ENCODE measurements around the gene GMFB. TPM values are rescaled to one million over a fixed set of nuclear protein-coding genes. Genes with fewer than 3 reads are reported as not detected.

The GMFB gene
- total RNA-seq, 1 donor from 2014 or later, result 36.8 TPM

DNA sequence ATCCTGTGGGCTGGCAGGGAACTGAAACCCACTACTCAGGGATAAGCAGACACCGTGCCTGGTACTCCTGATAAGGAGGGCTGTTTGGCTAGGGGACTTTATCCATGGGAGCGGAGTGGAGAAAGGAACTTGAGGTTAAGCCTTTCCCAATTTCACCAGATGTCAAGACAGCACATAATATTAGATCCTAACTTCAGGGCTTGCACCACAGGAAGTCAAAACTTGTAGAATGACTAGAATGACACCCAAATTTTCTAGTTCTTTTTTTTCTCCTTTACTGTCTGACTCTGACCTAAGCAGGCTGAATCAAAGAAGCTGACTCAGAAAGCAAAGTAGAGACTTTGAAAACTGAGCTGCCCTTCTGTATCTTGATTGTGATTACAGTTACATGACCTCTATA, 13.8 kb upstream of the GMFB start:
- H3K36me3 Mint-ChIP-seq (ENCODE audit: low read depth), result no peaks in the 10 kb centered on the region
- no peak overlapping the region for H3K4me3 Mint-ChIP-seq (ENCODE audit: unreplicated experiment)
- H3K4me1 Mint-ChIP-seq (ENCODE audit: low read depth), result peaks cover 4% of the 10 kb centered on the region
- peaks cover 2% of the 10 kb centered on the region for H3K27me3 Mint-ChIP-seq (ENCODE audit: low read depth)
- TF ChIP-seq, protein P1, sequence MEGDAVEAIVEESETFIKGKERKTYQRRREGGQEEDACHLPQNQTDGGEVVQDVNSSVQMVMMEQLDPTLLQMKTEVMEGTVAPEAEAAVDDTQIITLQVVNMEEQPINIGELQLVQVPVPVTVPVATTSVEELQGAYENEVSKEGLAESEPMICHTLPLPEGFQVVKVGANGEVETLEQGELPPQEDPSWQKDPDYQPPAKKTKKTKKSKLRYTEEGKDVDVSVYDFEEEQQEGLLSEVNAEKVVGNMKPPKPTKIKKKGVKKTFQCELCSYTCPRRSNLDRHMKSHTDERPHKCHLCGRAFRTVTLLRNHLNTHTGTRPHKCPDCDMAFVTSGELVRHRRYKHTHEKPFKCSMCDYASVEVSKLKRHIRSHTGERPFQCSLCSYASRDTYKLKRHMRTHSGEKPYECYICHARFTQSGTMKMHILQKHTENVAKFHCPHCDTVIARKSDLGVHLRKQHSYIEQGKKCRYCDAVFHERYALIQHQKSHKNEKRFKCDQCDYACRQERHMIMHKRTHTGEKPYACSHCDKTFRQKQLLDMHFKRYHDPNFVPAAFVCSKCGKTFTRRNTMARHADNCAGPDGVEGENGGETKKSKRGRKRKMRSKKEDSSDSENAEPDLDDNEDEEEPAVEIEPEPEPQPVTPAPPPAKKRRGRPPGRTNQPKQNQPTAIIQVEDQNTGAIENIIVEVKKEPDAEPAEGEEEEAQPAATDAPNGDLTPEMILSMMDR (IDR thresholded peaks at IDR 0.05), result no peak
- H3K9me3 Mint-ChIP-seq (ENCODE audit: low read depth), result no peaks in the 10 kb centered on the region
- no peak overlapping the region for H3K27ac Mint-ChIP-seq (ENCODE audit: unreplicated experiment)
- DNase-seq (ENCODE audit: low spot score), result no peak

GRCh38 chr14:54501480-54501879, 12.7 kb upstream of the GMFB start:
- no peak overlapping the region for H3K27ac Mint-ChIP-seq (ENCODE audit: unreplicated experiment)
- TF ChIP-seq, protein P1 (IDR thresholded peaks at IDR 0.05), result no peak
- peaks cover 4% of the 10 kb centered on the region for H3K4me1 Mint-ChIP-seq (ENCODE audit: low read depth)
- no peak for DNase-seq (ENCODE audit: low spot score)
- no peaks in the 10 kb centered on the region for H3K9me3 Mint-ChIP-seq (ENCODE audit: low read depth)
- H3K4me3 Mint-ChIP-seq (ENCODE audit: unreplicated experiment), result no peak overlapping the region
- H3K36me3 Mint-ChIP-seq (ENCODE audit: low read depth), result no peaks in the 10 kb centered on the region
- peaks cover 2% of the 10 kb centered on the region for H3K27me3 Mint-ChIP-seq (ENCODE audit: low read depth)

DNA sequence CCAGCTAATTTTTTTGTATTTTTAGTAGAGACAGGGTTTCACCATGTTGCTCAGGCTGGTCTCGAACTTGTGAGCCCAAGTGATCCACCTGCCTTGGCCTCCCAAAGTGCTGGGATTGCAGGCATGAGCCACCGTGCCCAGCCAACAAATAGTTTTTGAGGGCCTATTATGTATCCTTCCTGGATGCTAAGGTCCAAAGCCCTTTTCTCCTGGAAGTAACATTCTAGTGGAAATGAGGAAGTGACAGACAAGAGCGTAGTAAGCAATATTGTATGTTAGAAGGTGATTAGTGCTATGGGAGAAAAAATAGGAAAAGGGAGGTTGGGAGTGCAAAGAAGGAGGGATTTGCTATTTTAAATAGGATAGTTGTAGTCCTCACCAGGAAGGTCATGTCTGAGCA, 12.0 kb upstream of the GMFB start:
- TF ChIP-seq, protein P1 (IDR thresholded peaks at IDR 0.05), result no peak
- Mint-ChIP-seq H3K4me3 (ENCODE audit: unreplicated experiment) (no peak overlapping the region), H3K27ac (ENCODE audit: unreplicated experiment) (no peak overlapping the region), H3K36me3 (ENCODE audit: low read depth) (no peaks in the 10 kb centered on the region), H3K27me3 (ENCODE audit: low read depth) (peaks cover 2% of the 10 kb centered on the region), H3K4me1 (ENCODE audit: low read depth) (peaks cover 4% of the 10 kb centered on the region), H3K9me3 (ENCODE audit: low read depth) (no peaks in the 10 kb centered on the region)
- DNase-seq (ENCODE audit: low spot score), result no peak

DNA sequence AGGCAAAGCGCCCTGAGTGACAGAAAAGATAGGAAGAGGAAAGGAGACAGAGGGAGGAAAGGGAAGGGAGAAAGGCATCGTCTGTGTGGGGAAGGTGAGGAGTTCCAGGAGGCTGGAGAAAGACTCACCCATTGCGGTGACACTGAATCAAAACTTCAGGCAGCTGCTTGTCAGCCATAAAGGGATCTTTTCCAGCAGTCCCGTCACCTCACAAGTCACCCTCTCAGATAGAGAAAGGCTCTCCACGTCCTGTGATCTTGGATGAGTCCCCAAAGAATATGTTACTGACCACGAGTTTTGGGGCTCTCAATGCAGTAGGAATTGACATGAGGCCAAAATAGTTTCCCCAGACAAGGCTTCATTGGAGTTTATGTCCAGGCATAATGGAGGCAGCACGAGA, 9.8 kb upstream of the GMFB start:
- Mint-ChIP-seq H3K4me1 (ENCODE audit: low read depth) (peaks cover 4% of the 10 kb centered on the region), H3K27me3 (ENCODE audit: low read depth) (peaks cover 2% of the 10 kb centered on the region), H3K27ac (ENCODE audit: unreplicated experiment) (no peak overlapping the region), H3K4me3 (ENCODE audit: unreplicated experiment) (no peak overlapping the region), H3K9me3 (ENCODE audit: low read depth) (no peaks in the 10 kb centered on the region), H3K36me3 (ENCODE audit: low read depth) (no peaks in the 10 kb centered on the region)
- DNase-seq (ENCODE audit: low spot score), result no peak
- TF ChIP-seq, protein P1 (IDR thresholded peaks at IDR 0.05), result no peak

GRCh38 chr14:54498095-54498531, 9.3 kb upstream of the GMFB start:
- TF ChIP-seq, protein P1 (IDR thresholded peaks at IDR 0.05), result no peak
- Mint-ChIP-seq H3K9me3 (ENCODE audit: low read depth) (no peaks in the 10 kb centered on the region), H3K4me1 (ENCODE audit: low read depth) (peaks cover 4% of the 10 kb centered on the region), H3K27ac (ENCODE audit: unreplicated experiment) (no peak overlapping the region), H3K36me3 (ENCODE audit: low read depth) (no peaks in the 10 kb centered on the region), H3K4me3 (ENCODE audit: unreplicated experiment) (no peak overlapping the region), H3K27me3 (ENCODE audit: low read depth) (peaks cover 2% of the 10 kb centered on the region)
- DNase-seq (ENCODE audit: low spot score), result no peak
